ENCODE measurements around the gene GNPTG. TPM values are rescaled to one million over a fixed set of nuclear protein-coding genes. Genes with fewer than 3 reads are reported as not detected.

GNPTG gene
- total RNA-seq, 2 donors from 2014 or later, result 31.8 to 46.7 TPM

DNA sequence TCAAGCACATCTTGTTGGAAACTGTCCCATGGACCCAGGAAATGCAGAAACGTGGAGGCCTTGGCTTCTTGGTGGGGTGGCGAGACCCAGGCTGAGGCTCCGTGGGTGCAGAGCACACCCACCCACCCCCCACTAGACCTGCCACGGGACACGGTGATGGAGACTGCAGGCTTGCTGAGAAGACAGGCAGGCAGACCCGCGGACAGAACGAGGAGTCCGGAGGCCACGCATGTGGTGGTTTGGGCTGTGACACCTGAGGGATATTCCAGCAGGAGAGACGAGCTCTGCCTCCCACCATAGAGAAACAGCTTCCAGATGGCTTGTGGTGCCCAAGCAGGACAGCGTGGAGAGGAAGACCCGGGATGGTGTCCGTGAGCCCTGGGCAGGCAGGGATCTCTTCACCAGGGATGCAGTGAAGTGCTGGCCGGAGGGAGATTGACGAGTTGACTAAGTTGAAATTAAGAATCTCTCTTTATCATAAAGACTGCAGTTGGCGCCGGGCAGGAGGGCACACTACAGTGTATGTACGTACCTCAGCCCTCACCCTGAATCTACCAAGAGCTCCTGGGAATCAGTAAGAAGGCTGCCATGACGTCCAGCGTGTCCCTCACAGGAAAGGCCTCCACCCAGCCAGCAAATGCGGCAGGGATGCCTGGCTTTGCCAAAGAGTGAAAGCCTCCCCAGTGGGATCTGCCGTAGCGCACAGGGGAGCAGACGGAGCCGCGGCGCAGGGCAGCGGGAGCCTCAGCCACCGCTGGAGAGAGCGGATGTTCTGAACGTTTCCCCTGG lies 34.1 kb upstream of the GNPTG start:
- Histone ChIP-seq H3K9me3 (no peaks in the 10 kb centered on the region), H3K4me3 (no peak overlapping the region), H3K4me1 (peaks cover 0 to 11% of the 10 kb centered on the region in 2 donors), H3K27me3 (no peaks in the 10 kb centered on the region), H3K27ac (no peak overlapping the region), H3K36me3 (peaks cover 78% of the 10 kb centered on the region)
- TF ChIP-seq, protein P1, sequence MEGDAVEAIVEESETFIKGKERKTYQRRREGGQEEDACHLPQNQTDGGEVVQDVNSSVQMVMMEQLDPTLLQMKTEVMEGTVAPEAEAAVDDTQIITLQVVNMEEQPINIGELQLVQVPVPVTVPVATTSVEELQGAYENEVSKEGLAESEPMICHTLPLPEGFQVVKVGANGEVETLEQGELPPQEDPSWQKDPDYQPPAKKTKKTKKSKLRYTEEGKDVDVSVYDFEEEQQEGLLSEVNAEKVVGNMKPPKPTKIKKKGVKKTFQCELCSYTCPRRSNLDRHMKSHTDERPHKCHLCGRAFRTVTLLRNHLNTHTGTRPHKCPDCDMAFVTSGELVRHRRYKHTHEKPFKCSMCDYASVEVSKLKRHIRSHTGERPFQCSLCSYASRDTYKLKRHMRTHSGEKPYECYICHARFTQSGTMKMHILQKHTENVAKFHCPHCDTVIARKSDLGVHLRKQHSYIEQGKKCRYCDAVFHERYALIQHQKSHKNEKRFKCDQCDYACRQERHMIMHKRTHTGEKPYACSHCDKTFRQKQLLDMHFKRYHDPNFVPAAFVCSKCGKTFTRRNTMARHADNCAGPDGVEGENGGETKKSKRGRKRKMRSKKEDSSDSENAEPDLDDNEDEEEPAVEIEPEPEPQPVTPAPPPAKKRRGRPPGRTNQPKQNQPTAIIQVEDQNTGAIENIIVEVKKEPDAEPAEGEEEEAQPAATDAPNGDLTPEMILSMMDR (IDR thresholded peaks at IDR 0.05), result no peak
- DNase-seq (ENCODE audit: low spot score), result no peak

DNA sequence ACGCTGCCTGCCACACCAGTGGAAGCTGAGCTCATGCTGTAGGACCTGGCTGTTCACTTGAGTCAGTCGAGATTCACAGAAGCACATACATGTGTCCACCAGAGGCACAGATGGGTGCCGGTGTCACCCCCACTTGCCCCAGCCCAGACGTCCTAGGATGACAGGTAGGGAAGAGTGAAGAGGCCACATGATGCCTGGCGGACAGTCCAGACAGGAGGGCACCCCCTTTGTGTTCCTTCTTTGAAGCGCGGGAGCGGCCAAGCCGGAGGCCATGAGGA lies 33.5 kb upstream of the GNPTG start:
- Histone ChIP-seq H3K36me3 (peaks cover 80% of the 10 kb centered on the region), H3K4me3 (no peak overlapping the region), H3K9me3 (no peaks in the 10 kb centered on the region), H3K27ac (no peak overlapping the region), H3K4me1 (peaks cover 0 to 7% of the 10 kb centered on the region in 2 donors), H3K27me3 (no peaks in the 10 kb centered on the region)
- no peak for DNase-seq (ENCODE audit: low spot score)
- TF ChIP-seq, protein P1 (IDR thresholded peaks at IDR 0.05), result no peak

DNA sequence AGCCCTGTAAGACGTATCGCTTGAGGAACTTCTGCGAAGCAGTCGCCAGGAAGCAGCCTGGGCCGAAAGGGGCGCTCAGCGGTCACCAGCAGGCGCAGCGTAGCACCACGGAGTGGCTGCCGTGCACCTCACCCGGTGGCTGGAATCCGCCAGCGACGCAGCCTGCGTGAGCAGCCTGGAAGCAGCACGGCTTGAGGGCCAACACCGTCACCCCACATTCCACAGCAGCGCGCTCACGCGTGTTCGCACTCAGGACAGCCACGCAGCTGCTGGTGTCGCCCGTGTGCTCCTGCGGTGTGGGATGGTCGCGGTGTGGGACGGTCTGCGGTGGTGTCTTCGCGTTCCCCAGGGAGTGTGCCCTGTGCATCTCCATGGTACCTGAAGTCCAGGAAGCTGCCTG lies 32.7 kb upstream of the GNPTG start:
- TF ChIP-seq, protein P1 (IDR thresholded peaks at IDR 0.05), result no peak
- Histone ChIP-seq H3K9me3 (no peaks in the 10 kb centered on the region), H3K36me3 (peaks cover 84% of the 10 kb centered on the region), H3K4me3 (no peak overlapping the region), H3K27ac (no peak overlapping the region), H3K4me1 (peaks cover 0 to 1% of the 10 kb centered on the region in 2 donors), H3K27me3 (no peaks in the 10 kb centered on the region)
- no peak for DNase-seq (ENCODE audit: low spot score)

DNA sequence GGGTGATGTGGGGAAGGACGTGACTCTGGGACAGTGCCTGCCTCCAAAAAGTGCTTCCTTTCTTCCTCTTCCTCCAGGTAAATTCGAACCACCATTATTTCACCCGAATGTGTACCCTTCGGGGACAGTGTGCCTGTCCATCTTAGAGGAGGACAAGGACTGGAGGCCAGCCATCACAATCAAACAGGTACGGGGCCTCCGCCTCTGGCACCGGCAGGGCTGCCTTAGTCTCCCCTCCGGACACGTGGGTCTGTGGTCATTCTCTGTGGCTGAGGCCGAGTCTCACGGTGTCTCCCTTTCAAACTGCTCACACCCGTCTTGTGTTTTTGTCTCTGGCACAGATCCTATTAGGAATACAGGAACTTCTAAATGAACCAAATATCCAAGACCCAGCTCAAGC lies 31.6 kb upstream of the GNPTG start:
- H3K27ac ChIP-seq, result no peak overlapping the region

DNA sequence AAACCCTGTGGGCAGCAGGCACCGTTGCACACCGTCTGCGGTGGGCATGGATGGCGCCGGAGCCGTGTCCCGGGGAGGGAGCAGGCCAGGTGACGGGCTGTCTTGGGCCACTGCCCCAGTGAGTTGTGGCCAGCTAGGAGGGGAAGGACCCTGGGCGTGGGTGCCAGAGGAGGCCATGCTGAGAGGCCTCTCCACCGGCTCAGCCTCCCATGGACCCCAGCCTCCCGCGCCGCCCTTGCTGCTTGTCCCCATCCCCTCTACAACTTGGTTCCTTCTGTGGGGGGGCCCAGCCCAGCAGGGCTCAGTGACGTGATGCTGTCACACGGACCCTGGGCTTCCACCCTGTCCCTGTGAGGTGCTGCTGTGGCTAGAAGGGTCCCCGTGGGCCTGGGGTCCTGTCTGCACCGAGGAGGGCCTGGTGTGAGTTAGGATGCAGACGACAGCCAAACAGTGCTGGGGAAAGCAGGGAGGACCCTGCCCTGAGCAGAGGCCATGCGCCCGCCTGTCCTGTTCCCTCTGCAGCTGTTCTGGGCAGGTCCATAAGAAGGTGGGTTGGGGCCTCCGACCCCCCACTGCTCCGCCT lies 31.0 kb upstream of the GNPTG start:
- Histone ChIP-seq H3K27ac (no peak overlapping the region), H3K4me1 (no peaks in the 10 kb centered on the region), H3K27me3 (no peaks in the 10 kb centered on the region), H3K36me3 (peaks cover 79% of the 10 kb centered on the region), H3K4me3 (no peak overlapping the region), H3K9me3 (no peaks in the 10 kb centered on the region)
- DNase-seq (ENCODE audit: low spot score), result no peak
- TF ChIP-seq, protein P1 (IDR thresholded peaks at IDR 0.05), result no peak

More for the DNA sequence above, 31.6 kb upstream of the GNPTG start:
- TF ChIP-seq, protein P1 (IDR thresholded peaks at IDR 0.05), result no peak
- H3K4me3 ChIP-seq, result no peak overlapping the region
- H3K36me3 ChIP-seq, result peaks cover 84% of the 10 kb centered on the region
- no peaks in the 10 kb centered on the region for H3K4me1 ChIP-seq
- DNase-seq (ENCODE audit: low spot score), result no peak
- no peaks in the 10 kb centered on the region for H3K27me3 ChIP-seq
- no peaks in the 10 kb centered on the region for H3K9me3 ChIP-seq

Data from right atrium auricular region (tissue), 2 donors.